ENCODE results near the gene TGFBR3.

- TF ChIP-seq CTCF (IDR thresholded peaks at IDR 0.05): no peak
- no peak for TF ChIP-seq POLR2A (IDR thresholded peaks at IDR 0.05)
Observed at GRCh38 chr1:91891969-91892368, 6.0 kb upstream of the TGFBR3 start.

Data from stomach (tissue), 4 donors.